HG03064 (cell line): ENCODE results near the gene MSH3.

Source experiments
- ATAC-seq: cut with Tn5 transposase; IDR thresholded peaks from one replicate; pipeline ENCODE4 v1.9.1; 2021; ENCODE audit warnings: low read depth; ENCODE audit not compliant: unreplicated experiment

The MSH3 gene

GRCh38 chr5:80654391-80655230 is at the start of gene MSH3, which contains the start of gene DHFR:
MSH3 (plus strand) TSS chr5:80654652; CDS start chr5:80654728, 76 bp downstream.
DHFR (minus strand) TSS chr5:80654983; CDS start chr5:80654489, 494 bp downstream.
- peak; percentile 42 for ATAC-seq

- ATAC-seq: no peak
Observed at GRCh38 chr5:80607343-80607742, 47.1 kb upstream of the MSH3 start.

- peak; percentile 89 for ATAC-seq
Observed at GRCh38 chr5:80607832-80608231, 46.6 kb upstream of the MSH3 start.

GRCh38 chr5:80608731-80609130 is 45.7 kb upstream of the MSH3 start:
- ATAC-seq: no peak

GRCh38 chr5:80609692-80610091 is 44.8 kb upstream of the MSH3 start:
- no peak for ATAC-seq

- no peak for ATAC-seq
Observed at GRCh38 chr5:80615266-80615914, 39.1 kb upstream of the MSH3 start.

- no peak for ATAC-seq
Observed at GRCh38 chr5:80618438-80618837, 36.0 kb upstream of the MSH3 start.

- no peak for ATAC-seq
Observed at GRCh38 chr5:80619086-80619485, 35.4 kb upstream of the MSH3 start.

GRCh38 chr5:80620211-80620610 is 34.2 kb upstream of the MSH3 start:
- ATAC-seq: no peak

- no peak for ATAC-seq
Observed at GRCh38 chr5:80622756-80623155, 31.7 kb upstream of the MSH3 start.

GRCh38 chr5:80623999-80624398 is 30.5 kb upstream of the MSH3 start:
- no peak for ATAC-seq

GRCh38 chr5:80625230-80625629 is 29.2 kb upstream of the MSH3 start:
- no peak for ATAC-seq

GRCh38 chr5:80629281-80629680 is 25.2 kb upstream of the MSH3 start:
- ATAC-seq: no peak

- ATAC-seq: no peak
Observed at GRCh38 chr5:80631278-80632259, 22.9 kb upstream of the MSH3 start.

- no peak for ATAC-seq
Observed at GRCh38 chr5:80632700-80633099, 21.8 kb upstream of the MSH3 start.

- ATAC-seq: no peak
Observed at GRCh38 chr5:80634193-80634592, 20.3 kb upstream of the MSH3 start.

- no peak for ATAC-seq
Observed at GRCh38 chr5:80641353-80641752, 13.1 kb upstream of the MSH3 start.

GRCh38 chr5:80644900-80645299 is 9.6 kb upstream of the MSH3 start:
- ATAC-seq: no peak

- ATAC-seq: no peak
Observed at GRCh38 chr5:80646926-80647325, 7.5 kb upstream of the MSH3 start.

GRCh38 chr5:80653502-80653901 is 950 bp upstream of the MSH3 start:
- no peak for ATAC-seq

GRCh38 chr5:80654054-80654390 is 430 bp upstream of the MSH3 start:
- peak; percentile 1 for ATAC-seq
